HG02610 (cell line): Measurements from ENCODE around the gene WNK2.
"Not testable (repeated sequence)": the region's sequence is repeated elsewhere in the genome, so short reads cannot be mapped to it uniquely, and the experiment has no call there.

Source experiments
- ATAC-seq: cut with Tn5 transposase; IDR thresholded peaks from one replicate; pipeline ENCODE4 v1.9.1; 2021; ENCODE audit warnings: mild to moderate bottlenecking, moderate library complexity; ENCODE audit not compliant: unreplicated experiment

WNK2 gene

GRCh38 chr9:93304574-93305496 lies 120.9 kb downstream of the WNK2 start:
- no peak for ATAC-seq

GRCh38 chr9:93305497-93306020 lies 121.6 kb downstream of the WNK2 start:
- ATAC-seq = no peak

- ATAC-seq = no peak
Observed at GRCh38 chr9:93306081-93306480, 122.1 kb downstream of the WNK2 start.

GRCh38 chr9:93306579-93307091 lies 122.7 kb downstream of the WNK2 start:
- ATAC-seq = no peak

- no peak for ATAC-seq
Observed at GRCh38 chr9:93307468-93308157, 123.7 kb downstream of the WNK2 start.

- no peak for ATAC-seq
Observed at GRCh38 chr9:93308158-93308602, 124.2 kb downstream of the WNK2 start.

- ATAC-seq = no peak
Observed at GRCh38 chr9:93308676-93309075, 124.7 kb downstream of the WNK2 start.

- ATAC-seq = no peak
Observed at GRCh38 chr9:93309889-93310425, 126.0 kb downstream of the WNK2 start.

- ATAC-seq = no peak
Observed at GRCh38 chr9:93315118-93315517, 131.2 kb downstream of the WNK2 start.

GRCh38 chr9:93315960-93316359 lies 132.0 kb downstream of the WNK2 start:
- no peak for ATAC-seq

GRCh38 chr9:93316726-93317494 lies 133.0 kb downstream of the WNK2 start:
- ATAC-seq = no peak

GRCh38 chr9:93317495-93318094 lies 133.7 kb downstream of the WNK2 start:
- no peak for ATAC-seq

GRCh38 chr9:93318480-93318879 lies 134.5 kb downstream of the WNK2 start:
- ATAC-seq = no peak

- no peak for ATAC-seq
Observed at GRCh38 chr9:93319301-93319991, 135.5 kb downstream of the WNK2 start.

- ATAC-seq = no peak
Observed at GRCh38 chr9:93319992-93320500, 136.1 kb downstream of the WNK2 start.

- no peak for ATAC-seq
Observed at GRCh38 chr9:93320591-93321219, 136.8 kb downstream of the WNK2 start.

- ATAC-seq = no peak
Observed at GRCh38 chr9:93321220-93321610, 137.3 kb downstream of the WNK2 start.

GRCh38 chr9:93323446-93323954 lies 139.6 kb downstream of the WNK2 start:
- not testable (repeated sequence) for ATAC-seq
